MM.1S (cell line): Measurements from ENCODE around the gene FAM131A.

ENCODE experiments used
- DNase-seq: peaks from one replicate; pipeline ENCODE4 v3.0.0-alpha.2; 2015
- H2AFZ ChIP-seq: fragments of 300-600 bp; sonication (generic); 2 replicates; pipeline ENCODE4 v1.6.0; 2016; ENCODE audit warnings: antibody characterized with exemption, low read length
- H3F3A ChIP-seq: fragments of 300-600 bp; sonication (generic); 2 replicates; pipeline ENCODE4 v1.6.1; 2016; ENCODE audit warnings: mild to moderate bottlenecking, antibody characterized with exemption, low read length, moderate library complexity, mixed read lengths; ENCODE audit not compliant: insufficient read depth
- H3K27ac ChIP-seq: fragments of 300-600 bp; sonication (generic); 2 replicates; pipeline ENCODE4 v1.5.1; 2016; ENCODE audit warnings: mild to moderate bottlenecking, low read length
- H3K27me3 ChIP-seq: fragments of 300-600 bp; sonication (generic); replicated peaks from 2 replicates; pipeline ENCODE4 v1.6.0; 2016; ENCODE audit warnings: low read length; ENCODE audit not compliant: insufficient read depth
- H3K36me3 ChIP-seq: fragments of 300-600 bp; sonication (generic); replicated peaks from 2 replicates; pipeline ENCODE4 v1.6.1; 2016; ENCODE audit warnings: mild to moderate bottlenecking, low read length, mixed read lengths; ENCODE audit not compliant: insufficient read depth
- H3K4me1 ChIP-seq: fragments of 300-600 bp; sonication (generic); 2 replicates; pipeline ENCODE4 v1.6.1; 2016; ENCODE audit warnings: low read length, mixed read lengths
- H3K4me2 ChIP-seq: fragments of 300-600 bp; sonication (generic); 2 replicates; pipeline ENCODE4 v1.6.0; 2016; ENCODE audit warnings: low read depth, low read length
- H3K4me3 ChIP-seq: fragments of 300-600 bp; sonication (generic); 2 replicates; pipeline ENCODE4 v1.5.1; 2016; ENCODE audit warnings: low read length, mixed read lengths
- H3K79me2 ChIP-seq: fragments of 300-600 bp; sonication (generic); 2 replicates; pipeline ENCODE4 v1.6.1; 2016; ENCODE audit warnings: mixed run types, low read length, mixed read lengths
- H3K9ac ChIP-seq: fragments of 300-600 bp; sonication (generic); 2 replicates; pipeline ENCODE4 v1.6.1; 2016; ENCODE audit warnings: low read length, mixed read lengths
- H3K9me2 ChIP-seq: fragments of 300-600 bp; sonication (generic); replicated peaks from 2 replicates; pipeline ENCODE4 v1.6.1; 2016; ENCODE audit warnings: mild to moderate bottlenecking, low read length, mixed read lengths; ENCODE audit not compliant: insufficient read depth
- H3K9me3 ChIP-seq: fragments of 300-600 bp; sonication (generic); replicated peaks from 2 replicates; pipeline ENCODE4 v1.6.1; 2016; ENCODE audit warnings: mild to moderate bottlenecking, low read length, mixed read lengths; ENCODE audit not compliant: insufficient read depth
- H4K20me1 ChIP-seq: fragments of 300-600 bp; sonication (generic); 2 replicates; pipeline ENCODE4 v1.6.1; 2016; ENCODE audit warnings: mild to moderate bottlenecking, low read length, moderate library complexity, mixed read lengths; ENCODE audit not compliant: insufficient read depth
- EZH2 ChIP-seq: fragments of 300-600 bp; sonication (generic); optimal IDR thresholded peaks from 2 replicates; pipeline ENCODE3; 2017; ENCODE audit warnings: low read depth, mild to moderate bottlenecking, antibody characterized with exemption, low read length, mixed read lengths
- EZH2phosphoT487 ChIP-seq: fragments of 300-600 bp; sonication (generic); IDR thresholded peaks from 2 replicates; pipeline ENCODE4 v1.6.1; 2018; ENCODE audit warnings: antibody characterized with exemption, low read length
- TF ChIP-seq, protein P1 (sequence below): fragments of 300-600 bp; sonication (generic); IDR thresholded peaks from 2 replicates; pipeline ENCODE4 v1.5.1; 2016; ENCODE audit warnings: antibody characterized with exemption, low read length, mixed read lengths

FAM131A gene

DNA sequence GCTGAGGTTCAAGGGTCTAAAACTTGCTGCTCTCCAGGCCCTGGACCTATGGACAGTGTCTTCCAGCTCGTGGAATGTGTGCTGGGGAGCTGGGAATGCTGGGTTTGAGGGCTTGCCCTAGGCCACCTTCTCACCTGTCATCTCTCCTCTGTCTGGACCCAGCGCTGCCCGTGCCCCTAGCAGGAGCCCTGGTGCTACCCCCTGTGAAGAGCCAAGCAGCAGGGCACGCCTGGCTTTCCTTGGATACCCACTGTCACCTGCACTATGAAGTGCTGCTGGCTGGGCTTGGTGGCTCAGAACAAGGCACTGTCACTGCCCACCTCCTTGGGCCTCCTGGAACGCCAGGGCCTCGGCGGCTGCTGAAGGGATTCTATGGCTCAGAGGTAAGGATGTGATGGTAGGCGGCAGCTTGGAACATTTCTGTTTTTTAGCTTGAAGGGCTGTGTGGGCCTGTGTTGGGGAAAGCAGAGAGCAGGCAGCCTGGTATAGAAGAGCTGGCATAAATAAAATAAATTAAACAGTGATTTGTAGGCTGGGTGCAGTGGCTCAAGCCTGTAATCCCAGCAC lies 47.5 kb downstream of the FAM131A start:
- H3K4me3 ChIP-seq, result no peak overlapping the region
- peaks cover 59% of the 10 kb centered on the region for H3K27me3 ChIP-seq
- no peaks in the 10 kb centered on the region for H3K79me2 ChIP-seq
- no peak overlapping the region for H2AFZ ChIP-seq
- TF ChIP-seq EZH2phosphoT487 (no peak), EZH2 (no peak)
- TF ChIP-seq, protein P1, sequence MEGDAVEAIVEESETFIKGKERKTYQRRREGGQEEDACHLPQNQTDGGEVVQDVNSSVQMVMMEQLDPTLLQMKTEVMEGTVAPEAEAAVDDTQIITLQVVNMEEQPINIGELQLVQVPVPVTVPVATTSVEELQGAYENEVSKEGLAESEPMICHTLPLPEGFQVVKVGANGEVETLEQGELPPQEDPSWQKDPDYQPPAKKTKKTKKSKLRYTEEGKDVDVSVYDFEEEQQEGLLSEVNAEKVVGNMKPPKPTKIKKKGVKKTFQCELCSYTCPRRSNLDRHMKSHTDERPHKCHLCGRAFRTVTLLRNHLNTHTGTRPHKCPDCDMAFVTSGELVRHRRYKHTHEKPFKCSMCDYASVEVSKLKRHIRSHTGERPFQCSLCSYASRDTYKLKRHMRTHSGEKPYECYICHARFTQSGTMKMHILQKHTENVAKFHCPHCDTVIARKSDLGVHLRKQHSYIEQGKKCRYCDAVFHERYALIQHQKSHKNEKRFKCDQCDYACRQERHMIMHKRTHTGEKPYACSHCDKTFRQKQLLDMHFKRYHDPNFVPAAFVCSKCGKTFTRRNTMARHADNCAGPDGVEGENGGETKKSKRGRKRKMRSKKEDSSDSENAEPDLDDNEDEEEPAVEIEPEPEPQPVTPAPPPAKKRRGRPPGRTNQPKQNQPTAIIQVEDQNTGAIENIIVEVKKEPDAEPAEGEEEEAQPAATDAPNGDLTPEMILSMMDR, result no peak
- no peak overlapping the region for H3K4me2 ChIP-seq
- no peaks in the 10 kb centered on the region for H4K20me1 ChIP-seq
- DNase-seq, result no peak
- H3K4me1 ChIP-seq, result peaks cover 5% of the 10 kb centered on the region; the same call in 1 of the 2 replicates
- no peaks in the 10 kb centered on the region for H3F3A ChIP-seq
- H3K9me3 ChIP-seq, result no peaks in the 10 kb centered on the region
- H3K9me2 ChIP-seq, result no peaks in the 10 kb centered on the region
- H3K27ac ChIP-seq, result no peak overlapping the region
- no peaks in the 10 kb centered on the region for H3K36me3 ChIP-seq
- H3K9ac ChIP-seq, result no peak overlapping the region

DNA sequence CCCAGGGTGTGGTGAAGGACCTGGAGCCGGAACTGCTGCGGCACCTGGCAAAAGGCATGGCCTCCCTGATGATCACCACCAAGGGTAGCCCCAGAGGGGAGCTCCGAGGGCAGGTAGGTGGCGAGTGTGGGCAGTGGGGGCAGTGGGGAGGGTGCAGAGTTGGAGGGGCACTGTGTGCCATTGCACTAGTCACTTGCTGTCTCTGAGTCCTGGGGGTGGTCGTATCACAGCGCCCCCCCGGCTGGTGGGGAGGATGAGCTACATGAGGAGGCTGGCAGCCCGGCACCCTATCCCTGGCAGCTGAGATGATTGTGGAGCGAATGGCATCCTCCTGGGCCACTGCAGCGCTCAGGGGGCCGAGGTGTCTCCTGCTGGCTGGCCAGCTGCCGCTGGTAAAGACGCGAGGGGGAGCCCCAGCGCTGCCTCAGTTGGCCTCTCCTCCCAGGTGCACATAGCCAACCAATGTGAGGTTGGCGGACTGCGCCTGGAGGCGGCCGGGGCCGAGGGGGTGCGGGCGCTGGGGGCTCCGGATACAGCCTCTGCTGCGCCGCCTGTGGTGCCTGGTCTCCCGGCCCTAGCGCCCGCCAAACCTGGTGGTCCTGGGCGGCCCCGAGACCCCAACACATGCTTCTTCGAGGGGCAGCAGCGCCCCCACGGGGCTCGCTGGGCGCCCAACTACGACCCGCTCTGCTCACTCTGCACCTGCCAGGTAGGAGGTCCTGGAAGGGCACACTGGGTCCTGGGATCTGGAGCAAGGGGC lies 48.8 kb downstream of the FAM131A start:
- no peaks in the 10 kb centered on the region for H3K9me3 ChIP-seq
- no peaks in the 10 kb centered on the region for H3K36me3 ChIP-seq
- H3F3A ChIP-seq, result no peaks in the 10 kb centered on the region
- TF ChIP-seq EZH2 (no peak), EZH2phosphoT487 (no peak)
- TF ChIP-seq, protein P1, result no peak
- no peak overlapping the region for H3K27ac ChIP-seq
- H4K20me1 ChIP-seq, result no peaks in the 10 kb centered on the region
- peaks cover 52% of the 10 kb centered on the region for H3K27me3 ChIP-seq
- no peak overlapping the region for H3K9ac ChIP-seq
- H3K79me2 ChIP-seq, result no peaks in the 10 kb centered on the region
- H3K9me2 ChIP-seq, result no peaks in the 10 kb centered on the region
- H2AFZ ChIP-seq, result no peak overlapping the region
- no peak for DNase-seq
- H3K4me3 ChIP-seq, result no peak overlapping the region
- no peaks in the 10 kb centered on the region for H3K4me1 ChIP-seq
- no peak overlapping the region for H3K4me2 ChIP-seq

DNA sequence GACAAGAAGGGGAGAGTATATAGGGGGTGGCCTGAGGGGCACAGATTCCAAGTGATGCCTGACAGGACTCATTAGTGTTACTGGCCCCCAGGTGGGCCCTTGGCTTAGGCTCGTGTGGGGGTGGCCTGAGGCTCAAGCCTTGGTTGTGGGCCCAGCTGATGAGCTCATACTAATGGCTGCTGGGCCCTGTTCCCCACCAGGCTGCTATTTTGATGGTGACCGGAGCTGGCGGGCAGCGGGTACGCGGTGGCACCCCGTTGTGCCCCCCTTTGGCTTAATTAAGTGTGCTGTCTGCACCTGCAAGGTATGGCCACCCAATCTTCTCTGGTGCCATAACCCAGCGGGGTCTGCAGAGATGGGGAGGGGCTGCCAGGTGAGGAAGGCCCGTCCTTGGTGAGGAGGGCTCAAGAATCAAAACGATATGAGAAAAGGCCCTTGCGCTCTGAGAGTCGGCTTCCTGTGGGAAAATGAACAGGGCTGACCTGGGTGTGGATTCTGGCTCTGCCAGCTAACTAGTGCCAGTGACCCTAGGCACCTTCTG lies 49.8 kb downstream of the FAM131A start:
- peaks cover 41% of the 10 kb centered on the region for H3K27me3 ChIP-seq
- H3K4me1 ChIP-seq, result no peaks in the 10 kb centered on the region
- H4K20me1 ChIP-seq, result no peaks in the 10 kb centered on the region
- H3K9ac ChIP-seq, result no peak overlapping the region
- no peaks in the 10 kb centered on the region for H3K36me3 ChIP-seq
- no peaks in the 10 kb centered on the region for H3F3A ChIP-seq
- H3K79me2 ChIP-seq, result no peaks in the 10 kb centered on the region
- no peaks in the 10 kb centered on the region for H3K9me2 ChIP-seq
- no peak overlapping the region for H3K27ac ChIP-seq
- H2AFZ ChIP-seq, result no peak overlapping the region
- TF ChIP-seq EZH2 (no peak), EZH2phosphoT487 (no peak)
- TF ChIP-seq, protein P1, result no peak
- DNase-seq, result no peak
- H3K9me3 ChIP-seq, result no peaks in the 10 kb centered on the region
- no peak overlapping the region for H3K4me3 ChIP-seq
- H3K4me2 ChIP-seq, result no peak overlapping the region
